Progenitor cell of endocrine pancreas (in vitro differentiated cells): Measurements from ENCODE around the gene REPS2. TPM values are rescaled to one million over a fixed set of nuclear protein-coding genes. Genes with fewer than 3 reads are reported as not detected.

Experiments
- DNase-seq: peaks from one replicate; pipeline ENCODE4 v3.0.0; 2021; ENCODE audit warnings: low spot score; ENCODE audit not compliant: unreplicated experiment
- H3K27ac Mint-ChIP-seq: 2 replicates; pipeline ENCODE4 v1.8.0; 2021; ENCODE audit warnings: mild to moderate bottlenecking, moderate library complexity, mixed read lengths
- H3K27me3 Mint-ChIP-seq: 2 replicates; pipeline ENCODE4 v1.8.0; 2021; ENCODE audit warnings: mixed read lengths
- H3K36me3 Mint-ChIP-seq: 2 replicates; pipeline ENCODE4 v1.8.0; 2022; ENCODE audit warnings: mixed read lengths; ENCODE audit not compliant: insufficient read depth
- H3K4me1 Mint-ChIP-seq: 2 replicates; pipeline ENCODE4 v1.8.0; 2021; ENCODE audit warnings: low read depth, mixed read lengths
- H3K4me3 Mint-ChIP-seq: 2 replicates; pipeline ENCODE4 v1.8.0; 2021; ENCODE audit warnings: low read depth, mild to moderate bottlenecking, moderate library complexity, mixed read lengths
- H3K9me3 Mint-ChIP-seq: 2 replicates; pipeline ENCODE4 v1.8.0; 2021; ENCODE audit warnings: low read depth, mixed read lengths
- CTCF ChIP-seq: fragments of 200-600 bp; sonication (generic); IDR thresholded peaks from one replicate; pipeline ENCODE4 v1.5.0; 2021; ENCODE audit warnings: antibody characterized with exemption, mild to moderate bottlenecking; ENCODE audit not compliant: unreplicated experiment
- total RNA-seq: library from RNA; stranded (reverse); gene quantifications from 2 replicates; pipeline ENCODE4 v1.2.1, GENCODE V29; 2021

Gene REPS2
- total RNA-seq, 1 donor from 2014 or later: 4.3 TPM

GRCh38 chrX:17183566-17183965, 237.1 kb downstream of the REPS2 start:
- DNase-seq: no peak
- H3K4me3 Mint-ChIP-seq: no peak overlapping the region
- H3K9me3 Mint-ChIP-seq: peaks cover 3% of the 10 kb centered on the region
- TF ChIP-seq CTCF: no peak
- H3K27me3 Mint-ChIP-seq: peaks cover 25% of the 10 kb centered on the region
- no peaks in the 10 kb centered on the region for H3K4me1 Mint-ChIP-seq
- no peaks in the 10 kb centered on the region for H3K36me3 Mint-ChIP-seq
- no peak overlapping the region for H3K27ac Mint-ChIP-seq

DNA sequence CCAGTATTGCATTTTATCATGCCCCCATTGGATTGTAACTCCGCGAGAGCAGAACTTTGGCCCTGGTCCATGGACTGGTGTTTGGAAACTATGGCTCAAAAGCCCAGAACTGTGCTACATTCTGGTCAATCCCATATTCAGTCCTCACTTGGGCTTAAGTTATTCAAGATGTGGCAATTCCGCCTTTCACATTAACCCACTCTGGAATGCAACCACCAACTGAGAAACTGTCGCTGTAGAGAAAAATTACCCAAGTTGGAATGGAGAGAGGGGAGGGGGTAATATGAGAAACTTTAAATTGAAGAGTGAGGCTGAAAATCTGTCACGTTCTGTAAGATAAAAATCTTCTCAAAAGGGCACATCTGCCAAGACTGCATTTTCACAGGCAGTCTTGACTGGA, 239.0 kb downstream of the REPS2 start:
- Mint-ChIP-seq H3K27me3 (peaks cover 15% of the 10 kb centered on the region), H3K9me3 (peaks cover 8% of the 10 kb centered on the region), H3K4me3 (no peak overlapping the region), H3K36me3 (no peaks in the 10 kb centered on the region), H3K4me1 (no peaks in the 10 kb centered on the region), H3K27ac (no peak overlapping the region)
- DNase-seq: no peak
- TF ChIP-seq CTCF: no peak

DNA sequence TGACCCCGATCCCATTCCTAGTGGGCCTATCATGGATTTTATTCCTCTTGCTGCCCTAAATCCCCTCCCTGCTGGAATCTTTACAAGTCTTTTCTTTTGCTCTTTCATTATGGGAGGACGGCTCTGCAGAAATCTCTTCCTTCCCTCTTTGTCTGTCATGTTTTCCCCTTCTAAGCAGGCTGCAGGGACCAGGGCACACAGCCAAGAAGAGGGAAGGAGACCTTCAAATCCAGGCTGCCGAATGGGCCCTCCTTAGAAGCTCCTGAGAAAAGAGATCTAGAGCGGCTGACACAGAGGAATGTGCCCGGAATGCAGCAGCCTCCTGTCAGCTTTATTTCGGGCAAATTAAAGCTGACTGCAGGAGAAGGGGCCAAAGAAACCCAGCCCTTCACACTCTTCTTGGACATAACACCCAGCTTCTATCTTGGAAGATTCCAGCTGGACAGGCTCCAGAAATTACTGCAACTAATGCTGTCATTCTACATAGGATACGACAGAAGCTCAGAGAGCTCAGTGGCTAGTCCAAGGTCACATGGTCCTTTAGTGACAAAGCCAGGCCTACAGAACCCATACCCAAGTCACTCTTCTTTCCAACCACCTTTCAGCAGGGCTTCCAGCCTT, 240.8 kb downstream of the REPS2 start:
- DNase-seq: no peak
- peaks cover 9% of the 10 kb centered on the region for H3K27me3 Mint-ChIP-seq
- H3K4me1 Mint-ChIP-seq: no peaks in the 10 kb centered on the region
- peaks cover 8% of the 10 kb centered on the region for H3K9me3 Mint-ChIP-seq
- H3K27ac Mint-ChIP-seq: no peak overlapping the region
- no peaks in the 10 kb centered on the region for H3K36me3 Mint-ChIP-seq
- no peak overlapping the region for H3K4me3 Mint-ChIP-seq
- no peak for TF ChIP-seq CTCF

DNA sequence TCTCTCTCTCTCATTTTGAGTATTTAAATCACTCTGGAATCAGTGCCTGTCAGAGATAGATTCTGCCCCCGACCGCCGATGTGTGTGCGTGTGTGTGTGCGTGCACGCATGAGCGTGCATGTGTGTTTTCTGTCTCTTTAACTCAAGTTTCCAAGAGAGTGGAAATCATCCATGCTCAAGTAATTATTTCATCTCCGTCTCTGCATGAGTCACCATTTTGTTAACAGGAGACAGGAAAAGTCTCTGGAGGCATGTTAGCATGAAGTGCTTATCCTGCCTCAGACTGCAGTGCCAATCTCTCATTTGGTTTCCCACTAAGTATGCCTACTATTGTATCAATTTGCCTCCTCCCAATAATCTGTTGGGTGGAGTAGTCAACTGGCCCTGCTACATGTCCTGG, 245.6 kb downstream of the REPS2 start:
- Mint-ChIP-seq H3K4me3 (no peak overlapping the region), H3K27ac (no peak overlapping the region), H3K9me3 (peaks cover 5% of the 10 kb centered on the region), H3K36me3 (no peaks in the 10 kb centered on the region), H3K4me1 (no peaks in the 10 kb centered on the region), H3K27me3 (peaks cover 13% of the 10 kb centered on the region)
- no peak for TF ChIP-seq CTCF
- no peak for DNase-seq

Other genes starting within 250 kb of the REPS2 start
- 110 and 111 TPM in 2 replicates for gene CTPS2, start 234.0 kb upstream of the REPS2 start, total RNA-seq
- 59.0 and 61.3 TPM in 2 replicates for gene SYAP1, start 227.0 kb upstream of the REPS2 start, total RNA-seq
- 25.4 and 25.8 TPM in 2 replicates for gene TXLNG, start 160.2 kb upstream of the REPS2 start, total RNA-seq
- gene RBBP7, start 76.3 kb upstream of the REPS2 start, total RNA-seq: 234 and 235 TPM in 2 replicates